ENCODE results near the gene CCDC88B. TPM values are rescaled to one million over a fixed set of nuclear protein-coding genes. Genes with fewer than 3 reads are reported as not detected.

CCDC88B gene
- total and polyA plus RNA-seq, 9 of the 15 experiments (the other 6 are each of a cell fraction or from before 2014, with no cell fraction given), result 0.13 to 18.1 (median 7.9) TPM

DNA sequence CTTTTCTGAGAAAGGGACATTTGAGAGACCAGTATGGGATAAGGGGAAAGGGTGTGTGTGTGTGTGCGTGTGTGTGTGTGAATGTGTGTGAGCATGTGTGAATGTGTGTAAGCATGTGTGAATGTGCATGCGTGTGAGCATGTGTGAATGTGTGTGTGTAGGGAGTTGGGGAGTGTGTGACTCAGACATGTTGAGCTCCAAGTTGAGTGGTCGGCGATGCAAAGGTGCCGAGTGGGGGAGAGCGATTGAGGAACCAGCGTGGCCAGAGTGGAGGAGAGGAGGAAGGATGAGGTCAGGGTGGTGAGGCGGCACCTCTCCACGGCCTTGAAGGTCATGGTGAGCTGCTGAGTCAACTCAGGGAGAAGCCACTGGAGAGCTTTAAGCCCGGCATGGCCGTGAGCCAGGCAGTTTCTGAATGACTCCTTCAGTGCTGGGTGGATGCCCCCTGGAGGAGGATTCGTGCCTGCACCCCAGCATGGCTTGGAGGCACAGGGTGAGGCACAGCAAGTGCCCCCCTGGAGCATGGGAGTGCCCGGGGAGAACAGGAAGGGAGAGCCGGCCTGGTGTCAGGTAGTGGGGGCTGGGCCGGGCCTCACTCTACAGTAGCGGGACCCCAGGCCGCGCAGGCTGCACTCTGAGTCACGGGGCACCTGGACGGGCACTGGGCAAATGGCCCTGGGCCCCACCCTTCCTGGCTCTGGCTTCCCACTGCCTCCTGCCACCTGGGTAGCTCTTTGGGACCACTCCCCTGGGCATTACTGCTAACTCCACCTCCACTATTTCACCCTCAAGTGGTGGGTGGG, 8.2 kb upstream of the CCDC88B start (continued):
- TF ChIP-seq, protein P1, sequence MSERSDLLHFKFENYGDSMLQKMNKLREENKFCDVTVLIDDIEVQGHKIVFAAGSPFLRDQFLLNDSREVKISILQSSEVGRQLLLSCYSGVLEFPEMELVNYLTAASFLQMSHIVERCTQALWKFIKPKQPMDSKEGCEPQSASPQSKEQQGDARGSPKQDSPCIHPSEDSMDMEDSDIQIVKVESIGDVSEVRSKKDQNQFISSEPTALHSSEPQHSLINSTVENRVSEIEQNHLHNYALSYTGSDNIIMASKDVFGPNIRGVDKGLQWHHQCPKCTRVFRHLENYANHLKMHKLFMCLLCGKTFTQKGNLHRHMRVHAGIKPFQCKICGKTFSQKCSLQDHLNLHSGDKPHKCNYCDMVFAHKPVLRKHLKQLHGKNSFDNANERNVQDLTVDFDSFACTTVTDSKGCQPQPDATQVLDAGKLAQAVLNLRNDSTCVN (CRISPR knock-in tag; IDR thresholded peaks at IDR 0.05), result peak; percentile 95
- TF ChIP-seq ARHGAP35 (IDR thresholded peaks at IDR 0.05; ENCODE audit: partially characterized antibody) (peak; percentile 55), TRIM24 (IDR thresholded peaks at IDR 0.05) (peak; percentile 55 to 79), TOE1 (IDR thresholded peaks at IDR 0.05; ENCODE audit: borderline replicate concordance) (peak; percentile 79), TOE1 (CRISPR knock-in tag; IDR thresholded peaks at IDR 0.05; ENCODE audit: borderline replicate concordance, low read depth) (no peak), TCF3 (CRISPR knock-in tag; IDR thresholded peaks at IDR 0.05) (peak; percentile 32; the same call in 1 of the 2 replicates)
- TF ChIP-seq, protein P2, sequence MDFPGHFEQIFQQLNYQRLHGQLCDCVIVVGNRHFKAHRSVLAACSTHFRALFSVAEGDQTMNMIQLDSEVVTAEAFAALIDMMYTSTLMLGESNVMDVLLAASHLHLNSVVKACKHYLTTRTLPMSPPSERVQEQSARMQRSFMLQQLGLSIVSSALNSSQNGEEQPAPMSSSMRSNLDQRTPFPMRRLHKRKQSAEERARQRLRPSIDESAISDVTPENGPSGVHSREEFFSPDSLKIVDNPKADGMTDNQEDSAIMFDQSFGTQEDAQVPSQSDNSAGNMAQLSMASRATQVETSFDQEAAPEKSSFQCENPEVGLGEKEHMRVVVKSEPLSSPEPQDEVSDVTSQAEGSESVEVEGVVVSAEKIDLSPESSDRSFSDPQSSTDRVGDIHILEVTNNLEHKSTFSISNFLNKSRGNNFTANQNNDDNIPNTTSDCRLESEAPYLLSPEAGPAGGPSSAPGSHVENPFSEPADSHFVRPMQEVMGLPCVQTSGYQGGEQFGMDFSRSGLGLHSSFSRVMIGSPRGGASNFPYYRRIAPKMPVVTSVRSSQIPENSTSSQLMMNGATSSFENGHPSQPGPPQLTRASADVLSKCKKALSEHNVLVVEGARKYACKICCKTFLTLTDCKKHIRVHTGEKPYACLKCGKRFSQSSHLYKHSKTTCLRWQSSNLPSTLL (IDR thresholded peaks at IDR 0.05), result peak; percentile 59; the same call in 1 of the 2 replicates
- TF ChIP-seq, protein P3, sequence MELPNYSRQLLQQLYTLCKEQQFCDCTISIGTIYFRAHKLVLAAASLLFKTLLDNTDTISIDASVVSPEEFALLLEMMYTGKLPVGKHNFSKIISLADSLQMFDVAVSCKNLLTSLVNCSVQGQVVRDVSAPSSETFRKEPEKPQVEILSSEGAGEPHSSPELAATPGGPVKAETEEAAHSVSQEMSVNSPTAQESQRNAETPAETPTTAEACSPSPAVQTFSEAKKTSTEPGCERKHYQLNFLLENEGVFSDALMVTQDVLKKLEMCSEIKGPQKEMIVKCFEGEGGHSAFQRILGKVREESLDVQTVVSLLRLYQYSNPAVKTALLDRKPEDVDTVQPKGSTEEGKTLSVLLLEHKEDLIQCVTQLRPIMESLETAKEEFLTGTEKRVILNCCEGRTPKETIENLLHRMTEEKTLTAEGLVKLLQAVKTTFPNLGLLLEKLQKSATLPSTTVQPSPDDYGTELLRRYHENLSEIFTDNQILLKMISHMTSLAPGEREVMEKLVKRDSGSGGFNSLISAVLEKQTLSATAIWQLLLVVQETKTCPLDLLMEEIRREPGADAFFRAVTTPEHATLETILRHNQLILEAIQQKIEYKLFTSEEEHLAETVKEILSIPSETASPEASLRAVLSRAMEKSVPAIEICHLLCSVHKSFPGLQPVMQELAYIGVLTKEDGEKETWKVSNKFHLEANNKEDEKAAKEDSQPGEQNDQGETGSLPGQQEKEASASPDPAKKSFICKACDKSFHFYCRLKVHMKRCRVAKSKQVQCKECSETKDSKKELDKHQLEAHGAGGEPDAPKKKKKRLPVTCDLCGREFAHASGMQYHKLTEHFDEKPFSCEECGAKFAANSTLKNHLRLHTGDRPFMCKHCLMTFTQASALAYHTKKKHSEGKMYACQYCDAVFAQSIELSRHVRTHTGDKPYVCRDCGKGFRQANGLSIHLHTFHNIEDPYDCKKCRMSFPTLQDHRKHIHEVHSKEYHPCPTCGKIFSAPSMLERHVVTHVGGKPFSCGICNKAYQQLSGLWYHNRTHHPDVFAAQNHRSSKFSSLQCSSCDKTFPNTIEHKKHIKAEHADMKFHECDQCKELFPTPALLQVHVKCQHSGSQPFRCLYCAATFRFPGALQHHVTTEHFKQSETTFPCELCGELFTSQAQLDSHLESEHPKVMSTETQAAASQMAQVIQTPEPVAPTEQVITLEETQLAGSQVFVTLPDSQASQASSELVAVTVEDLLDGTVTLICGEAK (IDR thresholded peaks at IDR 0.05), result peak; percentile 67
- TF ChIP-seq, protein P3 (CRISPR knock-in tag; IDR thresholded peaks at IDR 0.05), result no peak
- TF ChIP-seq, protein P4, sequence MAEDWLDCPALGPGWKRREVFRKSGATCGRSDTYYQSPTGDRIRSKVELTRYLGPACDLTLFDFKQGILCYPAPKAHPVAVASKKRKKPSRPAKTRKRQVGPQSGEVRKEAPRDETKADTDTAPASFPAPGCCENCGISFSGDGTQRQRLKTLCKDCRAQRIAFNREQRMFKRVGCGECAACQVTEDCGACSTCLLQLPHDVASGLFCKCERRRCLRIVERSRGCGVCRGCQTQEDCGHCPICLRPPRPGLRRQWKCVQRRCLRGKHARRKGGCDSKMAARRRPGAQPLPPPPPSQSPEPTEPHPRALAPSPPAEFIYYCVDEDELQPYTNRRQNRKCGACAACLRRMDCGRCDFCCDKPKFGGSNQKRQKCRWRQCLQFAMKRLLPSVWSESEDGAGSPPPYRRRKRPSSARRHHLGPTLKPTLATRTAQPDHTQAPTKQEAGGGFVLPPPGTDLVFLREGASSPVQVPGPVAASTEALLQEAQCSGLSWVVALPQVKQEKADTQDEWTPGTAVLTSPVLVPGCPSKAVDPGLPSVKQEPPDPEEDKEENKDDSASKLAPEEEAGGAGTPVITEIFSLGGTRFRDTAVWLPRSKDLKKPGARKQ (CRISPR knock-in tag; IDR thresholded peaks at IDR 0.05), result no peak
